ENCODE results near the gene RBMS1.

- no peak for TF ChIP-seq POLR2AphosphoS5 (IDR thresholded peaks at IDR 0.05; ENCODE audit: insufficient read depth in 1 of 2, low read depth in 1 of 2)
- TF ChIP-seq, protein P1, sequence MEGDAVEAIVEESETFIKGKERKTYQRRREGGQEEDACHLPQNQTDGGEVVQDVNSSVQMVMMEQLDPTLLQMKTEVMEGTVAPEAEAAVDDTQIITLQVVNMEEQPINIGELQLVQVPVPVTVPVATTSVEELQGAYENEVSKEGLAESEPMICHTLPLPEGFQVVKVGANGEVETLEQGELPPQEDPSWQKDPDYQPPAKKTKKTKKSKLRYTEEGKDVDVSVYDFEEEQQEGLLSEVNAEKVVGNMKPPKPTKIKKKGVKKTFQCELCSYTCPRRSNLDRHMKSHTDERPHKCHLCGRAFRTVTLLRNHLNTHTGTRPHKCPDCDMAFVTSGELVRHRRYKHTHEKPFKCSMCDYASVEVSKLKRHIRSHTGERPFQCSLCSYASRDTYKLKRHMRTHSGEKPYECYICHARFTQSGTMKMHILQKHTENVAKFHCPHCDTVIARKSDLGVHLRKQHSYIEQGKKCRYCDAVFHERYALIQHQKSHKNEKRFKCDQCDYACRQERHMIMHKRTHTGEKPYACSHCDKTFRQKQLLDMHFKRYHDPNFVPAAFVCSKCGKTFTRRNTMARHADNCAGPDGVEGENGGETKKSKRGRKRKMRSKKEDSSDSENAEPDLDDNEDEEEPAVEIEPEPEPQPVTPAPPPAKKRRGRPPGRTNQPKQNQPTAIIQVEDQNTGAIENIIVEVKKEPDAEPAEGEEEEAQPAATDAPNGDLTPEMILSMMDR (IDR thresholded peaks at IDR 0.05), result no peak
Observed at GRCh38 chr2:160347269-160347863, 146.2 kb downstream of the RBMS1 start.

Measured in vagina (tissue), 2 donors.